EL (cell line): ENCODE measurements around the gene CIITA.
A peak's percentile ranks its signal among the peaks of the same experiment; 100 is the strongest.

ENCODE experiments used
- DNase-seq: peaks from one replicate; pipeline ENCODE4 v3.0.0-alpha.2; 2016

The CIITA gene

GRCh38 chr16:10881479-10882030 lies 4.6 kb downstream of the CIITA start:
- no peak for DNase-seq

- DNase-seq: no peak
Observed at GRCh38 chr16:10883004-10883403, 6.0 kb downstream of the CIITA start.

- no peak for DNase-seq
Observed at GRCh38 chr16:10885246-10885645, 8.2 kb downstream of the CIITA start.

- no peak for DNase-seq
Observed at GRCh38 chr16:10888320-10888937, 11.4 kb downstream of the CIITA start.

- no peak for DNase-seq
Observed at GRCh38 chr16:10889855-10890254, 12.9 kb downstream of the CIITA start.

GRCh38 chr16:10892782-10893318 lies 15.8 kb downstream of the CIITA start:
- DNase-seq: no peak

- peak; percentile 36 for DNase-seq
Observed at GRCh38 chr16:10895053-10895946, 18.3 kb downstream of the CIITA start.

- no peak for DNase-seq
Observed at GRCh38 chr16:10896165-10896564, 19.2 kb downstream of the CIITA start.

GRCh38 chr16:10896723-10897122 lies 19.7 kb downstream of the CIITA start:
- DNase-seq: no peak

GRCh38 chr16:10897134-10897533 lies 20.1 kb downstream of the CIITA start:
- no peak for DNase-seq

GRCh38 chr16:10902999-10903398 lies 26.0 kb downstream of the CIITA start:
- no peak for DNase-seq

GRCh38 chr16:10906482-10906881 lies 29.5 kb downstream of the CIITA start:
- no peak for DNase-seq

GRCh38 chr16:10906914-10907756 lies 30.1 kb downstream of the CIITA start:
- DNase-seq: no peak

GRCh38 chr16:10907757-10908045 lies 30.7 kb downstream of the CIITA start:
- DNase-seq: no peak

GRCh38 chr16:10911267-10911666 lies 34.3 kb downstream of the CIITA start:
- no peak for DNase-seq

GRCh38 chr16:10916534-10916933 lies 39.5 kb downstream of the CIITA start:
- DNase-seq: no peak

GRCh38 chr16:10918294-10919002 lies 41.4 kb downstream of the CIITA start:
- DNase-seq: peak; percentile 88

GRCh38 chr16:10919003-10919351 lies 42.0 kb downstream of the CIITA start:
- no peak for DNase-seq

GRCh38 chr16:10920726-10921427 lies 43.9 kb downstream of the CIITA start:
- DNase-seq: no peak

GRCh38 chr16:10921536-10922327 lies 44.7 kb downstream of the CIITA start:
- peak; percentile 9 for DNase-seq
